ENCODE measurements around the gene PGM1.

DNA sequence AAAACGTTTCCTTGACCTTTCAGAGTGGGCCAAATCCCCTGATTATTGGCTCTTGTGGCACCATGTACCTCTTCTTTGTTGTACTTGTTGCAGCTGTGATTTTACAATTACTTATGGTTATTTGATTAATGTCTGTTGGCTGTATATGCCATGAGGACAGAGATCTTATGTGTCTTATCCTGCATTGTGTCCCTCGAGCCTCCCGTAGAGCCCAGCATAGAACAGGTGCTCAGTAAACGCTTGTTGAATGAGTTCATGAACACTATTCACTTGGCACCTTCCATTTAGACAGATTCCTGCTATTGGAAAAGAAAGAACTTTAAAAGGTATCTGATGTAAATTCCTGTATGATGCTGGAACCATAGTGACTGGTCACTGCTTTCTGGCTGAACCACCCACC lies 48.4 kb downstream of the PGM1 start:
- TF ChIP-seq ZFP1 (CRISPR knock-in tag; IDR thresholded peaks at IDR 0.05) (no peak), CREM (IDR thresholded peaks at IDR 0.05) (no peak), CREM (CRISPR knock-in tag; IDR thresholded peaks at IDR 0.05) (no peak), POLR2AphosphoS5 (IDR thresholded peaks at IDR 0.05; ENCODE audit: low read depth, low read length) (no peak), HMGXB4 (CRISPR knock-in tag; IDR thresholded peaks at IDR 0.05; ENCODE audit: borderline replicate concordance in 1 of 2, low read depth in 1 of 2) (no peak), ATRX (CRISPR knock-in tag; IDR thresholded peaks at IDR 0.05; ENCODE audit: borderline replicate concordance) (no peak), EP300 (IDR thresholded peaks at IDR 0.05; ENCODE audit: low read depth in 2 of 2, low read length in 2 of 2) (no peak), EP300 (CRISPR knock-in tag; IDR thresholded peaks at IDR 0.05; ENCODE audit: borderline replicate concordance) (no peak)
- TF ChIP-seq, protein P1, sequence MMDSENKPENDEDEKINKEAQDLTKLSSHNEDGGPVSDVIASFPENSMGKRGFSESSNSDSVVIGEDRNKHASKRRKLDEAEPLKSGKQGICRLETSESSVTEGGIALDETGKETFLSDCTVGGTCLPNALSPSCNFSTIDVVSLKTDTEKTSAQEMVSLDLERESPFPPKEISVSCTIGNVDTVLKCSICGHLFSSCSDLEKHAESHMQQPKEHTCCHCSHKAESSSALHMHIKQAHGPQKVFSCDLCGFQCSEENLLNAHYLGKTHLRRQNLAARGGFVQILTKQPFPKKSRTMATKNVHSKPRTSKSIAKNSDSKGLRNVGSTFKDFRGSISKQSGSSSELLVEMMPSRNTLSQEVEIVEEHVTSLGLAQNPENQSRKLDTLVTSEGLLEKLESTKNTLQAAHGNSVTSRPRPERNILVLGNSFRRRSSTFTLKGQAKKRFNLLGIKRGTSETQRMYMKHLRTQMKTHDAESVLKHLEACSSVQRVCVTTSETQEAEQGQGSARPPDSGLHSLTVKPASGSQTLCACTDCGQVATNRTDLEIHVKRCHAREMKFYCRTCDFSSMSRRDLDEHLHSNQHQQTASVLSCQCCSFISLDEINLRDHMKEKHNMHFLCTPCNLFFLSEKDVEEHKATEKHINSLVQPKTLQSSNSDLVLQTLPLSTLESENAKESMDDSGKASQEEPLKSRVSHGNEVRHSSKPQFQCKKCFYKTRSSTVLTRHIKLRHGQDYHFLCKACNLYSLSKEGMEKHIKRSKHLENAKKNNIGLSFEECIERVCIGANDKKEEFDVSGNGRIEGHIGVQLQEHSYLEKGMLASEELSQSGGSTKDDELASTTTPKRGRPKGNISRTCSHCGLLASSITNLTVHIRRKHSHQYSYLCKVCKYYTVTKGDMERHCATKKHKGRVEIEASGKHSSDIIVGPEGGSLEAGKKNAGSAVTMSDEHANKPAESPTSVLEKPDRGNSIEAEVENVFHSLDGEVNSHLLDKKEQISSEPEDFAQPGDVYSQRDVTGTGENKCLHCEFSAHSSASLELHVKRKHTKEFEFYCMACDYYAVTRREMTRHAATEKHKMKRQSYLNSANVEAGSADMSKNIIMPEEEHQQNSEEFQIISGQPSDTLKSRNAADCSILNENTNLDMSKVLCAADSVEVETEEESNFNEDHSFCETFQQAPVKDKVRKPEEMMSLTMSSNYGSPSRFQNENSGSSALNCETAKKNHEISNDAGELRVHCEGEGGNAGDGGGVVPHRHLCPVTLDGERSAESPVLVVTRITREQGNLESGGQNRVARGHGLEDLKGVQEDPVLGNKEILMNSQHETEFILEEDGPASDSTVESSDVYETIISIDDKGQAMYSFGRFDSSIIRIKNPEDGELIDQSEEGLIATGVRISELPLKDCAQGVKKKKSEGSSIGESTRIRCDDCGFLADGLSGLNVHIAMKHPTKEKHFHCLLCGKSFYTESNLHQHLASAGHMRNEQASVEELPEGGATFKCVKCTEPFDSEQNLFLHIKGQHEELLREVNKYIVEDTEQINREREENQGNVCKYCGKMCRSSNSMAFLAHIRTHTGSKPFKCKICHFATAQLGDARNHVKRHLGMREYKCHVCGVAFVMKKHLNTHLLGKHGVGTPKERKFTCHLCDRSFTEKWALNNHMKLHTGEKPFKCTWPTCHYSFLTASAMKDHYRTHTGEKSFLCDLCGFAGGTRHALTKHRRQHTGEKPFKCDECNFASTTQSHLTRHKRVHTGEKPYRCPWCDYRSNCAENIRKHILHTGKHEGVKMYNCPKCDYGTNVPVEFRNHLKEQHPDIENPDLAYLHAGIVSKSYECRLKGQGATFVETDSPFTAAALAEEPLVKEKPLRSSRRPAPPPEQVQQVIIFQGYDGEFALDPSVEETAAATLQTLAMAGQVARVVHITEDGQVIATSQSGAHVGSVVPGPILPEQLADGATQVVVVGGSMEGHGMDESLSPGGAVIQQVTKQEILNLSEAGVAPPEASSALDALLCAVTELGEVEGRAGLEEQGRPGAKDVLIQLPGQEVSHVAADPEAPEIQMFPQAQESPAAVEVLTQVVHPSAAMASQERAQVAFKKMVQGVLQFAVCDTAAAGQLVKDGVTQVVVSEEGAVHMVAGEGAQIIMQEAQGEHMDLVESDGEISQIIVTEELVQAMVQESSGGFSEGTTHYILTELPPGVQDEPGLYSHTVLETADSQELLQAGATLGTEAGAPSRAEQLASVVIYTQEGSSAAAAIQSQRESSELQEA (CRISPR knock-in tag; IDR thresholded peaks at IDR 0.05; ENCODE audit: not compliant biosample characterization), result no peak
- TF ChIP-seq, protein P2, sequence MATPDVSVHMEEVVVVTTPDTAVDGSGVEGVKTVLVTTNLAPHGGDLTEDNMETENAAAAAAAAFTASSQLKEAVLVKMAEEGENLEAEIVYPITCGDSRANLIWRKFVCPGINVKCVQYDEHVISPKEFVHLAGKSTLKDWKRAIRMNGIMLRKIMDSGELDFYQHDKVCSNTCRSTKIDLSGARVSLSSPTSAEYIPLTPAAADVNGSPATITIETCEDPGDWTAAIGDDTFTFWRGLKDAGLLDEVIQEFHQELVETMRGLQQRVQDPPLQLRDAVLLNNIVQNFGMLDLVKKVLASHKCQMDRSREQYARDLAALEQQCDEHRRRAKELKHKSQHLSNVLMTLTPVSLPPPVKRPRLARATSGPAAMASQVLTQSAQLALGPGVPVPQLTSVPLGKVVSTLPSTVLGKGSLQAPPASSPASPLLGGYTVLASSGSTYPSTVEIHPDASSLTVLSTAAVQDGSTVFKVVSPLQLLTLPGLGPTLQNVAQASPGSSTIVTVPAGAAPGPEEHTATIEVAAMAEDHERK (CRISPR knock-in tag; IDR thresholded peaks at IDR 0.05; ENCODE audit: low read depth), result no peak

All from HepG2 (cell line).